GM19324 (cell line): ENCODE measurements around the gene ABI2.
"Not testable (repeated sequence)": the region's sequence is repeated elsewhere in the genome, so short reads cannot be mapped to it uniquely, and the experiment has no call there.

Experiments used
- ATAC-seq: cut with Tn5 transposase; IDR thresholded peaks from one replicate; pipeline ENCODE4 v1.9.1; 2021; ENCODE audit warnings: mild to moderate bottlenecking, moderate library complexity; ENCODE audit not compliant: unreplicated experiment, low FRiP score

ABI2 gene

GRCh38 chr2:203412546-203413331, 84.5 kb downstream of the ABI2 start:
- ATAC-seq = no peak

GRCh38 chr2:203413796-203414195, 85.6 kb downstream of the ABI2 start:
- no peak for ATAC-seq

- ATAC-seq = no peak
Observed at GRCh38 chr2:203418271-203418670, 90.1 kb downstream of the ABI2 start.

GRCh38 chr2:203427061-203427460, 98.9 kb downstream of the ABI2 start:
- ATAC-seq = no peak

- not testable (repeated sequence) for ATAC-seq
Observed at GRCh38 chr2:203429643-203430042, 101.4 kb downstream of the ABI2 start.

GRCh38 chr2:203431391-203432185, 103.4 kb downstream of the ABI2 start:
- ATAC-seq = no peak

GRCh38 chr2:203432811-203433210, 104.6 kb downstream of the ABI2 start:
- ATAC-seq = no peak

- ATAC-seq = no peak
Observed at GRCh38 chr2:203436496-203436895, 108.3 kb downstream of the ABI2 start.

GRCh38 chr2:203437511-203437910, 109.3 kb downstream of the ABI2 start:
- no peak for ATAC-seq

- ATAC-seq = no peak
Observed at GRCh38 chr2:203438528-203438927, 110.3 kb downstream of the ABI2 start.

GRCh38 chr2:203440671-203441070, 112.5 kb downstream of the ABI2 start:
- ATAC-seq = no peak

- no peak for ATAC-seq
Observed at GRCh38 chr2:203441463-203441862, 113.3 kb downstream of the ABI2 start.

GRCh38 chr2:203442463-203442862, 114.3 kb downstream of the ABI2 start:
- no peak for ATAC-seq

GRCh38 chr2:203444738-203445137, 116.5 kb downstream of the ABI2 start:
- no peak for ATAC-seq

- no peak for ATAC-seq
Observed at GRCh38 chr2:203446071-203446481, 117.9 kb downstream of the ABI2 start.

GRCh38 chr2:203446780-203447179, 118.6 kb downstream of the ABI2 start:
- ATAC-seq = no peak

- no peak for ATAC-seq
Observed at GRCh38 chr2:203450561-203450960, 122.4 kb downstream of the ABI2 start.

GRCh38 chr2:203451011-203451410, 122.8 kb downstream of the ABI2 start:
- ATAC-seq = no peak

- ATAC-seq = no peak
Observed at GRCh38 chr2:203451689-203452088, 123.5 kb downstream of the ABI2 start.

GRCh38 chr2:203453858-203454451, 125.8 kb downstream of the ABI2 start:
- ATAC-seq = no peak

- ATAC-seq = no peak
Observed at GRCh38 chr2:203455209-203455608, 127.0 kb downstream of the ABI2 start.
